ENCODE measurements around the gene THBS3. TPM values are rescaled to one million over a fixed set of nuclear protein-coding genes. Genes with fewer than 3 reads are reported as not detected.
"Not testable (repeated sequence)": the region's sequence is repeated elsewhere in the genome, so short reads cannot be mapped to it uniquely, and the experiment has no call there.

Gene THBS3
- total RNA-seq, 1 donor from 2014 or later = 55.4 TPM

DNA sequence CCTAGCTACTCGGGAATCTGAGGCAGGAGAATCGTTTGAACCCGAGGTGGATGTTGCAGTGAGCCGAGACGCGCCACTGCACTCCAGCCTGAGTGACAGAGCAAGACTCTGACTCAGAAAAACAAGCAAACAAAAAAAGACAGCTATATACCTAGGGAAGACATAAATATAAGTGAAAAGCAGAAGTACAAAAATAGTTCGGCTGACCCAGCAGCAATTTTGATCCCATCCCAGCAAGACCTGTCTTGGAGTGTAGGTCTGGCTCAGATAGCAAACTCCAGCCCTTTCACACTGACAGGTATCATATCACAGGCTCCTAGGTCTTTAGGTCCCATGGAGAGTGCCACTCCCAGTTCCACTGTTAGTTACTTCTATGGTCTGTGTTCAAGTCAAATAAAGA lies 15.3 kb upstream of the THBS3 start:
- H3K36me3 Mint-ChIP-seq (ENCODE audit: unreplicated experiment) = no peaks in the 10 kb centered on the region
- no peak for TF ChIP-seq CTCF (IDR thresholded peaks at IDR 0.05)
- peaks cover 47% of the 10 kb centered on the region for H3K4me1 Mint-ChIP-seq (ENCODE audit: unreplicated experiment)
- no peaks in the 10 kb centered on the region for H3K27me3 Mint-ChIP-seq (ENCODE audit: unreplicated experiment)
- no peak for DNase-seq (ENCODE audit: extremely low spot score, unreplicated experiment)
- H3K27ac Mint-ChIP-seq (ENCODE audit: unreplicated experiment) = peak overlapping the region; percentile 57
- no peaks in the 10 kb centered on the region for H3K9me3 Mint-ChIP-seq (ENCODE audit: unreplicated experiment)
- no peak overlapping the region for H3K4me3 Mint-ChIP-seq (ENCODE audit: unreplicated experiment)

DNA sequence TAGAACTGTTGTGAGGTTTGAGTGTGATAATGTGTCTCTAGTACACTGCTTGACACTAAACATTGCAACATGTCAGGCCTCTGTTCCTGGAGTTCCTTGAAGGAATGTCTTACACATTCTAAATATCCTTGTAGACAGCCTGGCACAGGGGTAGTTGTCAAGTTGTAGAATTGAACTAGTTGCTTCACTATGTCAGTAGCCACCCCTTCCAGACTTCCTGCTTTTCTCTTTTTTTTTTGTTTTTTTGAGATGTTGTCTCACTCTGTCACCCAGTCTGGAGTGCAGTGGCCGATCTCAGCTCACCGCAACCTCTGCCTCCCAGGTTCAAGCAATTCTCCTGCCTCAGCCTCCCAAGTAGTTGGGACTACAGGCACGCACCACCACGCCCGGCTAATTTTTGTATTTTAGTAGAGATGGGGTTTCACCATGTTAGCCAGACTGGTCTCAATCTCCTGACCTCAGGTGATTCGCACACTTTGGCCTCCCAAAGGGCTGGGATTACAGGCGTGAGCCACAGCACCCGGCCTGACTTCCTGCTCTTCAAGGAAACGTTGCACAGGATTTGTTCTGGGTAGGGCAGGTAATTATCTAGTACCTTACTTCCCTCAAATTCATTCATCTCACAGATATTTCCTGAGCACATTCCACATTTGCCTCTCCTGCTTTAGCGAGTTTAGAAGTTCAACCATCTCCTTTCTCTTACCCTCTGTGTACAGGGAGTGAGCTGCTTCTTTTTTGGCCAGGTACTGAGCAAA lies 12.7 kb upstream of the THBS3 start:
- not testable (repeated sequence) for H3K36me3 Mint-ChIP-seq (ENCODE audit: unreplicated experiment); H3K27me3 Mint-ChIP-seq (ENCODE audit: unreplicated experiment); H3K4me3 Mint-ChIP-seq (ENCODE audit: unreplicated experiment); H3K27ac Mint-ChIP-seq (ENCODE audit: unreplicated experiment); DNase-seq (ENCODE audit: extremely low spot score, unreplicated experiment); H3K9me3 Mint-ChIP-seq (ENCODE audit: unreplicated experiment)
- peaks cover 26% of the 10 kb centered on the region for H3K4me1 Mint-ChIP-seq (ENCODE audit: unreplicated experiment)

DNA sequence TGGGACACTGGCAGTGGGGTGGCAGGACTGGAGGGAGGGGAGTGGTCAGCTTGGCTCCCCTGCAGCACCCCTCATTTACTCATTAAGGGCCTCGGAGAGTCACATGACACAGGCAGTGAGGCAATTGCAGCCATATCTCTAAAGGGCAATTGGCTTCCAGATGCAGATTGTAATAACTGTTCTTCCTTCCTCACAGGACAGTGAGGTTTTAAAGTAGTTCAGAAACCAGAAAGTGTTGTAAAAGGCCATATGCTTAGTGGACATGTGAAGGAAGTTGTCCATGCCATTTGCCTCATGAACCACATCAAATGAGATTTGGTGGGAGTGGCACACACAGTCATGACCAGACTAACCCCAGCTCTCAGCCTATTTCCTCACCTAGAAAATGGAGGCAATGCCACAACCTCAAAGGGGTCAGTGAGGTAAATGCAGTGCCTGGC lies 11.9 kb upstream of the THBS3 start:
- Mint-ChIP-seq H3K27ac (ENCODE audit: unreplicated experiment) (peak overlapping the region; percentile 63), H3K4me1 (ENCODE audit: unreplicated experiment) (peaks cover 20% of the 10 kb centered on the region), H3K9me3 (ENCODE audit: unreplicated experiment) (no peaks in the 10 kb centered on the region), H3K27me3 (ENCODE audit: unreplicated experiment) (no peaks in the 10 kb centered on the region), H3K4me3 (ENCODE audit: unreplicated experiment) (no peak overlapping the region), H3K36me3 (ENCODE audit: unreplicated experiment) (no peaks in the 10 kb centered on the region)
- DNase-seq (ENCODE audit: extremely low spot score, unreplicated experiment) = no peak
- TF ChIP-seq CTCF (IDR thresholded peaks at IDR 0.05) = no peak

GRCh38 chr1:155218854-155219591 lies 11.3 kb upstream of the THBS3 start:
- Mint-ChIP-seq H3K27me3 (ENCODE audit: unreplicated experiment) (no peaks in the 10 kb centered on the region), H3K4me1 (ENCODE audit: unreplicated experiment) (peaks cover 15% of the 10 kb centered on the region), H3K27ac (ENCODE audit: unreplicated experiment) (peak overlapping the region; percentile 63), H3K4me3 (ENCODE audit: unreplicated experiment) (peak overlapping the region; percentile 60), H3K36me3 (ENCODE audit: unreplicated experiment) (no peaks in the 10 kb centered on the region), H3K9me3 (ENCODE audit: unreplicated experiment) (no peaks in the 10 kb centered on the region)
- no peak for DNase-seq (ENCODE audit: extremely low spot score, unreplicated experiment)
- TF ChIP-seq CTCF (IDR thresholded peaks at IDR 0.05) = no peak

DNA sequence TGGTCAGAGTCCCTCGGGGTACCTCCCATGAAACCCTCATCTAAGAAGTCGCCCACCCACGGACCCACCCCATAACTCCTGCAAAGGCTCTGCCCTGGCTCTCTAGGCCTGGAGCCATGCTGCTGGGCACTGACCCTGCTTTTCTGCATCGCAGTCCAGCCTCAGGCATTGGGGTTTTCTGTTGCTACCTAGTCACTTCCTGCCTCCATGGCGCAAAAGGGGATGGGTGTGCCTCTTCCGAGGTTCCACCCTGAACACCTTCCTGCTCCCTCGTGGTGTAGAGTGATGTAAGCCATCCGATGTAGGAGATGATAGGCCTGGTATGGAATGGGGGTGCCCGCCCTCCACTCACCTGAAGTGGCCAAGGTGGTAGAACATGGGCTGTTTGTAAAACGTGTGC lies 7.0 kb upstream of the THBS3 start:
- H3K9me3 Mint-ChIP-seq (ENCODE audit: unreplicated experiment); H3K27ac Mint-ChIP-seq (ENCODE audit: unreplicated experiment); H3K4me3 Mint-ChIP-seq (ENCODE audit: unreplicated experiment); H3K27me3 Mint-ChIP-seq (ENCODE audit: unreplicated experiment); DNase-seq (ENCODE audit: extremely low spot score, unreplicated experiment); H3K36me3 Mint-ChIP-seq (ENCODE audit: unreplicated experiment): not testable (repeated sequence)
- H3K4me1 Mint-ChIP-seq (ENCODE audit: unreplicated experiment) = peaks cover 19% of the 10 kb centered on the region

DNA sequence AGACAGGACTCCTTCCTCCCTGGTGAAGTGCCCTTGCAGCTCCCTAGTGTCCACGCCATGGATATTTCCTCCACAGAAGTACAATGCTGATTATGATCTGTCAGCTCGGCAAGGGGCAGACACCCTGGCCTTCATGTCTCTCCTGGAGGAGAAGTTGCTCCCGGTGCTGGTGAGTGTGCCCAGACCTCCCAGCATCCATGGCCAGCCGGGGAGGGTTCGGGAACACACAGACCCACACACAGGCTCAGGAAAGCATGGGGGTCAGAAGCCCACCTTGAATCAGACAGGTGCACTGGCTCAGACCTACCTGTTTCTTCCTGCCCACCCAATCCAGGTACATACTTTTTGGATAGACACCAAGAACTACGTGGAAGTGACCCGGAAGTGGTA lies 4.3 kb upstream of the THBS3 start:
- H3K4me1 Mint-ChIP-seq (ENCODE audit: unreplicated experiment) = peaks cover 22% of the 10 kb centered on the region
- H3K27ac Mint-ChIP-seq (ENCODE audit: unreplicated experiment); H3K27me3 Mint-ChIP-seq (ENCODE audit: unreplicated experiment); H3K36me3 Mint-ChIP-seq (ENCODE audit: unreplicated experiment); H3K4me3 Mint-ChIP-seq (ENCODE audit: unreplicated experiment); DNase-seq (ENCODE audit: extremely low spot score, unreplicated experiment); H3K9me3 Mint-ChIP-seq (ENCODE audit: unreplicated experiment): not testable (repeated sequence)

- not testable (repeated sequence) for H3K36me3 Mint-ChIP-seq (ENCODE audit: unreplicated experiment)
Observed at GRCh38 chr1:155211381-155212050, 3.8 kb upstream of the THBS3 start.

More at GRCh38 chr1:155211381-155212050, 3.8 kb upstream of the THBS3 start:
- not testable (repeated sequence) for H3K4me3 Mint-ChIP-seq (ENCODE audit: unreplicated experiment); H3K27me3 Mint-ChIP-seq (ENCODE audit: unreplicated experiment); H3K9me3 Mint-ChIP-seq (ENCODE audit: unreplicated experiment); H3K27ac Mint-ChIP-seq (ENCODE audit: unreplicated experiment); DNase-seq (ENCODE audit: extremely low spot score, unreplicated experiment)
- peaks cover 27% of the 10 kb centered on the region for H3K4me1 Mint-ChIP-seq (ENCODE audit: unreplicated experiment)

Measured in osteocyte (in vitro differentiated cells).